HG03108 (cell line): ENCODE data around the gene MTG1.

Experiments used
- ATAC-seq: cut with Tn5 transposase; IDR thresholded peaks from one replicate; pipeline ENCODE4 v1.9.1; 2021; ENCODE audit warnings: moderate library complexity; ENCODE audit not compliant: unreplicated experiment

The MTG1 gene

GRCh38 chr10:133446979-133447378 is 53.0 kb downstream of the MTG1 start:
- ATAC-seq: no peak

- ATAC-seq: no peak
Measured at GRCh38 chr10:133448120-133448519, 54.2 kb downstream of the MTG1 start.

GRCh38 chr10:133451346-133451745 is 57.4 kb downstream of the MTG1 start:
- no peak for ATAC-seq

GRCh38 chr10:133452453-133452852 is 58.5 kb downstream of the MTG1 start:
- no peak for ATAC-seq

GRCh38 chr10:133453516-133454203 is 59.7 kb downstream of the MTG1 start, which contains the start of gene SCART1:
SCART1 (plus strand) TSS chr10:133453945; CDS start chr10:133453998, 53 bp downstream.
- ATAC-seq: no peak

- no peak for ATAC-seq
Measured at GRCh38 chr10:133454204-133454893, 60.4 kb downstream of the MTG1 start.

DNA sequence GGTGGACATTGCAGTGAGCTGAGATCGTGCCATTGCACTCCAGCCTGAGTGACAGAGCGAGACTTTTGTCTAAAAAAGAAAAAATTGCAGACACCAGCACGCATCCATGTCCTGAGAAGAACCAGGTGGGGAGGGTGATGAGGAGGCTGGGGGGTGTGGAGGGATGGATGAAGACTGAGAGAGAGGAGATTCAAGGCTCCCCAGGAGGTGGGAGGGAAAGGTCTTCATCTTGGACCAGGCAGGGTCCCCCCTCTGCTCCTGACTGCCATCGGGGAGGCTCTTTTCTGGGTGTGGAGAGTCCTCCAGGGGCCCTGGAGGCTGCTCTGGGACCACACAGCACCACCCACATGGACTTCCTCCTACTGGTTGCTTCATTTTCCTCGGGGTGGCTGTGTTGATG is 61.2 kb downstream of the MTG1 start:
- ATAC-seq: no peak

GRCh38 chr10:133455611-133456031 is 61.7 kb downstream of the MTG1 start:
- no peak for ATAC-seq

- ATAC-seq: no peak
Measured at GRCh38 chr10:133456041-133456951, 62.3 kb downstream of the MTG1 start.

- no peak for ATAC-seq
Measured at GRCh38 chr10:133457100-133457841, 63.3 kb downstream of the MTG1 start.

- no peak for ATAC-seq
Measured at GRCh38 chr10:133458021-133458709, 64.2 kb downstream of the MTG1 start.

- ATAC-seq: no peak
Measured at GRCh38 chr10:133458710-133459453, 64.9 kb downstream of the MTG1 start.

GRCh38 chr10:133459454-133460207 is 65.7 kb downstream of the MTG1 start:
- ATAC-seq: no peak

DNA sequence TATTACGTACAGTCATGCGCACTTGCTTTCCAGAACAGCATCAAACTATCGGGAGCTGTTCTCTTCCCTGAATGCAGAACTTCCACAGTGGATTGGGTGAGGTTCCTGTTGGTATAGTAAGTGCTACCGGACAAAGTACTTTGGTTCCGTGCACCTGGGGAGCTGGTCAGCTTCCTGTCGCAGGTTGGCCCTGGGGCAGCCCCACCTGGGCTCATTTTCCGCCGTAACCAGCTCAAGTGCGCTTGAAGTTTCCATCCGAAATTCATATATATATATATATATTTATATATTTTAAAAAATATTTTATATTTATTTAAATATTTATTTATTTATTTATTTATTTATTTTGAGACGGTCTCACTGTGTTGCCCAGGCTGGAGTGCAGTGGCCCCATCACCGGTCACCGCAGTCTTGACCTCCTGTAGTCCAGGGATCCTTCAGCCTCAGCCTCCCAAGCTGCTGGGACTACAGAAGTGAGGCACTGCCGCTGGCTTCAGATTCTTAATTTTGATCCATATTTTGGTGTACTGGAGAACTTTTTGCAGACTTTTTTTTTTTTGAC is 66.3 kb downstream of the MTG1 start:
- ATAC-seq: no peak

GRCh38 chr10:133461027-133461426 is 67.1 kb downstream of the MTG1 start:
- no peak for ATAC-seq

GRCh38 chr10:133461841-133462240 is 67.9 kb downstream of the MTG1 start:
- ATAC-seq: no peak

DNA sequence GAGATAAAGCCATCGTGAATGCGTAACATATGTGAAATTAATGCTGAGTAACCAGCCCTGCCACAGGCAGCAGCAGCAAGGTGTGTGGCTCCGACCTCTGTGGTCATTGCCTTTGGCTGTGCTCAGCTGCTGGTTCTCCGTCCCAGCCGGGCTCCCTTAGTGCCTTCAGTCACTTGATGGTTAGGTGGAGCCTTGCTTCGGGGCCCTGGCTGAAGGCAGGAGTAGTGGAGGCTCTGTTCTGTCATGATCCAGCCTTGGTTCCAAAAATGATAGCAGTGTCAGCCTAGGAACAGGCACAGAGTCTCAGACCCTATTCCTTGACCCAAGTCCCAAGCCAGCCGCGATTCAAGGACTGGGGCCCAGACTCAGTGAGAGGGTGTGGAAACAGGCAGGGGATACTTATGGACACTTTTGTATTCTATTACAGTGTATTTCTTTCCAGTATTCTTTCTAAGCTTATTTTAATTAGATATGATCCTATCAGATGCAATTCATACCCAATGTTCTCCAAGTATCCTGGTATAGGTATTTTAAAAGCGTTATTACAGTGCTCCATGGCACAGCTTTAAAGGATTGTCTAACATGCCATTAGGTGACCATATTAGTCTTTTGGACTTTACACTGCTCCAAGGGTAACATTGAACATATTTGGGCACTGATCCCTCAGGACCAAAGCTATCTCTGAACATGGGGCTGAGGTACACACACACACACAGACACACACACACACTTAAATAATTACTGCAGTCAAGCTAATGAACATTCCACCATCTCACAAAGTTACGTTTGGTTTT is 68.8 kb downstream of the MTG1 start:
- ATAC-seq: no peak

DNA sequence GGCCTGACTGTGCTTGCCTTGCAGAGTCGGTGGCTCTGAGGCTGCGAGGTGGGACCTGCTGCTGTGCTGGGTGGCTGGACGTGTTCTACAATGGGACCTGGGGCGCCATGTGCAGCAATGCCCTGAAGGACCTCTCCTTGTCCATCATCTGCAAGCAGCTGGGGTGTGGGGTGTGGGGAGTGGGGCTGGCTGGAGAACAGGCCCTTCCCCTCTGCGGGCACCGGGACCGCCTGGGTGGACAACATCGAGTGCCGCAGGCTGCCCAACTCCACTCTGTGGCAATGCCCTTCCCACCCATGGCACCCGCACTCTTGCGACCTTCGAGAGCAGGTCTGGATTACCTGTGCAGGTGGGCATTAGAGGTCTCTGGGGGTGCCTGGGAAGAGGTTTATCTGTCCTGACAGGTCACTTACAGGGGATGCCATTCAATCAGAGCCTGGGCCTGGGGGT is 70.7 kb downstream of the MTG1 start:
- ATAC-seq: no peak
